ENCODE data around the gene ASPHD1.

Gene ASPHD1

DNA sequence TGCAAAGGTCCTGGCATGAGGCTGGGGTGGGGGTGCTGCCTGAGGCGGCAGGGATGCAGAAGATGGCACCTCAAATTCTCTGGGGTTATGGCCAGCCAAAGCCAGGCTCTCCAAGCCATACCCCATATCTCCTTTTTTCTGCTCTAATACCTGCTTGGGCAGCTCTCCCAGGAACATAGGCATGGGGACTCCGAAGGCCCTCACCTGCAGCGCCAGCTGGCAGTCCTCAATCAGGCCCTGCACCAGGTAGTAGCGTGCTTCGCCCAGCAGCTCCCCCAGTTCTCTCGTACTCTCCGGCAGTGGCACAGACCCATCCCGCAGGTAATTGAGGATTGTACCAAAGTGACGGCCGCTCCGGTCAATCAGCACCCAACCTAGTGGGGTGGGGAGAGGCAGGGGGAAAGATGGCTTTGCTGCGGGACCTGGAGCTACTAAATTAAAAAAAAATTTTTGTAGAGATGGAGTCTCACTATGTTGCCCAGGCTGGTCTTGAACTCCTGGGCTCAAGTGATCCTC is 22.8 kb downstream of the ASPHD1 start:
- no peak for TF ChIP-seq CTCF (IDR thresholded peaks at IDR 0.05)

- TF ChIP-seq CTCF (IDR thresholded peaks at IDR 0.05) = no peak
These were observed 24.9 kb downstream of the ASPHD1 start for GRCh38 chr16:29925105-29925756.

- no peak for TF ChIP-seq CTCF (IDR thresholded peaks at IDR 0.05)
These were observed 25.8 kb downstream of the ASPHD1 start, which contains the start of gene KCTD13 for GRCh38 chr16:29925781-29926710. TSS of gene KCTD13 (minus strand) at chr16:29926226. CDS start at chr16:29926033, 193 bp downstream.

DNA sequence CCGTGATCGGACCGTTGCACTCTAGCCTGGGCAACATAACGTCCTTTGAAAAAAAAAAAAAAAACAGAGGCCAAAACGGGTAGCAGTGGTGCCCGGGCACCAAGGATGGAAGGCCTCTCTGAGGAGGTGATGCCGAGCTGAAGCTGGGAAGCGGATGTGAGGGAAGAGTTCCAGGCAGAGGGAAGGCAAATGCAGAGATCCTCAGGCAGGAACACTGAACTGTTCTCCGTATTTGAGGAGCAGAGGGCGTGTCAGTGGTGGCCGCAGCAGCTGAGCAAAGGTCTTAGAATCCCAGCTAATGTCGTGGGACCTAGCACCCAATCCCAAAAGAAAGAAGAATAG is 26.4 kb downstream of the ASPHD1 start:
- TF ChIP-seq CTCF (IDR thresholded peaks at IDR 0.05) = no peak

GRCh38 chr16:29927070-29927905 is 27.0 kb downstream of the ASPHD1 start:
- no peak for TF ChIP-seq CTCF (IDR thresholded peaks at IDR 0.05)

DNA sequence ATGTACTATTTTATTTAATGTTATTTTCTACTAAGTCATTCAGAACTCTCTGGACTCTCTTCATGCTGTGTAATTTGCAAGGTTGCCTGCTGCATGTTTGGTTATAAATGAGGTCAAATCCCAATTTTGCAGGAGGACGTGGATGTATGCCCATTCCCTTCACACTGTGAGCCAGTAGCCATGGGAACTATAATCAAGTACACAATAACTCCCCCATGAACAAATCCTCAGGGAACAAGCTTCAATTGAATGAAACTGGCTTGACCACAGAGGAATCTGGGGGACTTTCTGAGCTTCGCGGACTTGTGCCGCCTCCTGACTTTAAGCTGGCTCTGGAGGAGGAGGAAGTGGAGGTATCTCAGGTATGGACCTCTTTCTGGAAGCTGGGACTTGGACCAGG is 40.4 kb downstream of the ASPHD1 start:
- no peak for TF ChIP-seq CTCF (IDR thresholded peaks at IDR 0.05)

All from LNCAP (cell line).